ENCODE measurements around the gene ECHS1. TPM values are rescaled to one million over a fixed set of nuclear protein-coding genes. Genes with fewer than 3 reads are reported as not detected.
A peak's percentile ranks its signal among the peaks of the same experiment; 100 is the strongest.
"Not testable (repeated sequence)": the region's sequence is repeated elsewhere in the genome, so short reads cannot be mapped to it uniquely, and the experiment has no call there.

Gene ECHS1
- total RNA-seq, 1 experiment from 2014 or later: 53.5 TPM

DNA sequence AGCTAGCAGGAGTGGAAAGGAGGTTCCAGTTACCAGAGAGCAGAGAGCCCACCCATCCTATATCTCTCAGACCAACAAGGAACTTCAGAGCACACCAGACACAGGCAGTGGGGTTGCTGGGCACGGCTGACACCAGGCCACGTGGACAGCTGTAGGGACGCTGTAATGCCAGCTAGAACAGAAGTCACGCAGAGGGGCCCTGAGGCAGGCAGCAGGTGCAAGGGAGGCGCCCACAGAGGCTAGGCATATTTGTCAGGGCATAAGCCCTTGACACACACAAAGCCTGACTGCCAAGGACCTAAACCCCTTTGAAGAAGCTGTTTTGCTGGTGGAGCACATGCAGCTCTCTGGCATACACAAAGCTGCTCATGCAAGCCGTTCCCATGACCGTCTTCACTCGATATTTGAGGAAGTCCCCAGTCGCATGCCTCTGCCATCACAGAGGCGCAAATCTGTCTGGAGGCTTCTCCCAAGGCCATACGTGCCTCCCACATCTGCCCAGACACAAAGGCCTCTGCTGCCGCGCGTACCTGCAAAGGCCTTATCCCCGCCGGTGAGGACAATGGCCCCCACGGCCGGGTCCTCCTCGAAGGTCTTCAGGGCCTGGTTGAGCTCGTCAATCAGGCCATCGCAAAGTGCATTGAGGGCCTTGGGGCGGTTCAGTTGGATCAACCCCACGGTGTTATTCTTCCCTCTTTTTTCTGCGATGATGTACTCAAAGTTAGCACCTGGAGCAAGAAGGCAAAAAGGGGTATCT, 2.9 kb downstream of the ECHS1 start:
- Mint-ChIP-seq H3K27ac (ENCODE audit: unreplicated experiment) (no peak overlapping the region), H3K9me3 (ENCODE audit: low read depth, unreplicated experiment) (no peaks in the 10 kb centered on the region), H3K4me1 (ENCODE audit: low read depth, unreplicated experiment) (peaks cover 9% of the 10 kb centered on the region), H3K27me3 (ENCODE audit: unreplicated experiment) (no peaks in the 10 kb centered on the region), H3K4me3 (ENCODE audit: low read depth, unreplicated experiment) (no peak overlapping the region), H3K36me3 (ENCODE audit: insufficient read depth, unreplicated experiment) (peaks cover 12% of the 10 kb centered on the region)
- no peak for DNase-seq
- BruUV-seq (replicated peaks): TSS peak; percentile 23
- CTCF ChIA-PET: no interaction called here
- intact Hi-C loops (cut with micrococcal nuclease; ENCODE audit: unreplicated experiment): no loop called here
- no peak for TF ChIP-seq CTCF (IDR thresholded peaks at IDR 0.05; ENCODE audit: unreplicated experiment)

DNA sequence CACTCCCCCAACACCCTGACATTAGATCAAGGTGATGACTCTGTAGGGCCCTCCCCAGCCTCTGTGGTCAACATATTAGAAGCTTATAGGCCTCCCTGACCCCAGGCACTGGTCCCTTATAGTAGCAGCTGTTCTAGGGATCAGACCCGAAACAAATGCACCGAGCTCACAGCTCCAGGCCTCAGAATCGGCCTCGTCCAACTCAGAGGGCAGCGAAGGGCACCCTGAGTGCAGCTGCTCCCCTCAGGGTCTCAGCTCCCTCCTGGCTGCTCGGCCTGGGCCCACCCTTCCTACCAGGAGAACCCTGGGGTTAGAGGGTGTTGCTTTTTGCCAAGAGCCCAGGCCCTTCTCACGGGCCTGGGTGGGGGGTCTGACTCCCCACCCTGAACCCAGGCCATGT, 5.0 kb downstream of the ECHS1 start:
- Mint-ChIP-seq H3K4me3 (ENCODE audit: low read depth, unreplicated experiment) (no peak overlapping the region), H3K9me3 (ENCODE audit: low read depth, unreplicated experiment) (no peaks in the 10 kb centered on the region), H3K27me3 (ENCODE audit: unreplicated experiment) (no peaks in the 10 kb centered on the region), H3K36me3 (ENCODE audit: insufficient read depth, unreplicated experiment) (peaks cover 16% of the 10 kb centered on the region), H3K4me1 (ENCODE audit: low read depth, unreplicated experiment) (no peaks in the 10 kb centered on the region), H3K27ac (ENCODE audit: unreplicated experiment) (no peak overlapping the region)
- TF ChIP-seq CTCF (IDR thresholded peaks at IDR 0.05; ENCODE audit: unreplicated experiment): no peak
- intact Hi-C loops (cut with micrococcal nuclease; ENCODE audit: unreplicated experiment): no loop called here
- CTCF ChIA-PET: no interaction called here
- BruUV-seq (replicated peaks): no TSS peak
- DNase-seq: no peak

DNA sequence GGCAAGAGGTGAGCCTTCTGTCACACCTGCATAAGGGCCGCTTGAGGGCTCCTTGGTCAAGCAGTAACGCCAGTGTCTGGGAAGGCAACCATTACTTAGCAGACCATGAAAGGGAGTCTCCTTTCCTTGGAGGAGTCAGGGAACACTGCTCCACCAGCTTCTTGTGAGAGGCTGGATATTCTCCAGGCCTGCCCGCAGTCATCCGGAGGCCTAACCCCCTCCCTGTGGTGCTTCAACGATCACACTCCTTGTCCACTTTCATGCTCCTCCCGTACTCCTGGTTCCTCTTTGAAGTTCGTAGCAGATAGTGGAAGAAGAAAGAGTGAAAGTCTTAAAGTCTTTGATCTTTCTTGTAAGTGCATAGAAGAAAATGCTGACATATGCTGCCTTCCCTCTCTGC, 5.7 kb downstream of the ECHS1 start:
- intact Hi-C loops (cut with micrococcal nuclease; ENCODE audit: unreplicated experiment); BruUV-seq (replicated peaks); DNase-seq; H3K4me3 Mint-ChIP-seq (ENCODE audit: low read depth, unreplicated experiment); CTCF ChIA-PET; H3K4me1 Mint-ChIP-seq (ENCODE audit: low read depth, unreplicated experiment); H3K9me3 Mint-ChIP-seq (ENCODE audit: low read depth, unreplicated experiment); H3K27ac Mint-ChIP-seq (ENCODE audit: unreplicated experiment); H3K27me3 Mint-ChIP-seq (ENCODE audit: unreplicated experiment): not testable (repeated sequence)
- peaks cover 12% of the 10 kb centered on the region for H3K36me3 Mint-ChIP-seq (ENCODE audit: insufficient read depth, unreplicated experiment)

- DNase-seq: no peak
- Mint-ChIP-seq H3K4me1 (ENCODE audit: low read depth, unreplicated experiment) (no peaks in the 10 kb centered on the region), H3K27me3 (ENCODE audit: unreplicated experiment) (no peaks in the 10 kb centered on the region), H3K4me3 (ENCODE audit: low read depth, unreplicated experiment) (no peak overlapping the region), H3K36me3 (ENCODE audit: insufficient read depth, unreplicated experiment) (peaks cover 13% of the 10 kb centered on the region), H3K9me3 (ENCODE audit: low read depth, unreplicated experiment) (no peaks in the 10 kb centered on the region), H3K27ac (ENCODE audit: unreplicated experiment) (no peak overlapping the region)
- CTCF ChIA-PET: no interaction called here
- intact Hi-C loops (cut with micrococcal nuclease; ENCODE audit: unreplicated experiment): no loop called here
- no TSS peak for BruUV-seq (replicated peaks)
- TF ChIP-seq CTCF (IDR thresholded peaks at IDR 0.05; ENCODE audit: unreplicated experiment): no peak
These were observed 6.4 kb downstream of the ECHS1 start for GRCh38 chr10:133366751-133367150.

DNA sequence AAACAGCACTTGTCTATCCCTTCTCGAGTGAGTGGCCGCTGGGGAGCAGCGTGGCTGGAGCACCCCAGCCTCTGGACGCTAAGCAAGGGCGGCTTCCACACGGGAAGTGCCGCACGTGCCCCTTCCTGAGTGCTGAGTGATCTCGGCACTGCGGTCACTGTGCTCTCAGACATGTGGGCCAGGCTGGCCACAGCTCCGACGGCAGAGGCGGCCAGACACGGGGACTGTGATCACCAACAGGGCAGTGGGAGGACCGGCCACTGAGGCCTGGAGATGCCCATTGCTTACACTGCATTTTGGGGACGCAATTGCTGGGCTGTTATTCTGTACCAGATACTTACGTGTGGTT, 7.0 kb downstream of the ECHS1 start:
- CTCF ChIA-PET: no interaction called here
- H3K27ac Mint-ChIP-seq (ENCODE audit: unreplicated experiment): no peak overlapping the region

More for the DNA sequence above, 7.0 kb downstream of the ECHS1 start:
- no TSS peak for BruUV-seq (replicated peaks)
- intact Hi-C loops (cut with micrococcal nuclease; ENCODE audit: unreplicated experiment): no loop called here
- no peak for TF ChIP-seq CTCF (IDR thresholded peaks at IDR 0.05; ENCODE audit: unreplicated experiment)
- Mint-ChIP-seq H3K4me1 (ENCODE audit: low read depth, unreplicated experiment) (no peaks in the 10 kb centered on the region), H3K9me3 (ENCODE audit: low read depth, unreplicated experiment) (no peaks in the 10 kb centered on the region), H3K27me3 (ENCODE audit: unreplicated experiment) (no peaks in the 10 kb centered on the region), H3K36me3 (ENCODE audit: insufficient read depth, unreplicated experiment) (peaks cover 18% of the 10 kb centered on the region), H3K4me3 (ENCODE audit: low read depth, unreplicated experiment) (no peak overlapping the region)
- DNase-seq: no peak
